A204.1 (cell line): Measurements from ENCODE around the gene ANXA1.
A peak's percentile ranks its signal among the peaks of the same experiment; 100 is the strongest.

Experiments
- FAIRE-seq: peaks from 2 replicates; lab custom pipeline; 2012; peaks lifted over from hg19 to GRCh38; lab: Jason Lieb, UNC

The ANXA1 gene

DNA sequence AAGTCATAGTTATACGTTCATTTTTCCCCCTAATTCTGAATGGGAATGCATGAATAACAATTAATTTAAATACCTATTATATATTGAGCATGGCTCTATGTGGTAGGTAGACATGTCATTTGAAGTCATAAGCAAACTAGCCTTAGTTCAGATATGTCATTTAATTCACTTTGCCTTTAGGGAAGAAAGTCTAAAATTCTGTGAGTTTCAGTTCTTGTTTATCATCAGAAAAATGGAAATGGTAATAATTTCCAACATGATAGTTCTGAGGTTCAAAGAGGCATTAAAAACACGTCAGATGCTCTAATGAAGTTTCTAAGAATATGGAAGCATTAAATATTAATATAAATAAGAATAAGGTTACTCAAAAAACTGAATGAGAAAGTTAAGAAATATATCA is 13.1 kb upstream of the ANXA1 start:
- no peak for FAIRE-seq

DNA sequence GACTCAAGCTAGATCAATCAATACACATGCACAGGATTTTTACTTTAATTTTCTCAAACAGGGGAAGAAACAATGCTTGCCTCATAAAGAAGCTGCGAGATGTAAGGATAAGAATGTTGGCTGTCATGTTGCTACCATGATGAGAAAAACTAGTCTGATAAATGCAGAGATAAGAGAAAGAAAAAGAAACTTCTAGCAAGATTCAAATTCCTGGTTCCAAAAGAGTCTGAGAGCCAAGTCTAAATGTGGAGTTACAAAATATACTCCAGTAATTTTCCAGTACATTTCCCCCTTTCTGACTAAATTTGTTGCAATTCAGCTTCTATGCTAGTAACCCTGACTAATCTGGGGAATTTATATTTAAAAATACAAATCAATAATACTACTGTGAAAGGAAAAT is 10.4 kb upstream of the ANXA1 start:
- FAIRE-seq: no peak

DNA sequence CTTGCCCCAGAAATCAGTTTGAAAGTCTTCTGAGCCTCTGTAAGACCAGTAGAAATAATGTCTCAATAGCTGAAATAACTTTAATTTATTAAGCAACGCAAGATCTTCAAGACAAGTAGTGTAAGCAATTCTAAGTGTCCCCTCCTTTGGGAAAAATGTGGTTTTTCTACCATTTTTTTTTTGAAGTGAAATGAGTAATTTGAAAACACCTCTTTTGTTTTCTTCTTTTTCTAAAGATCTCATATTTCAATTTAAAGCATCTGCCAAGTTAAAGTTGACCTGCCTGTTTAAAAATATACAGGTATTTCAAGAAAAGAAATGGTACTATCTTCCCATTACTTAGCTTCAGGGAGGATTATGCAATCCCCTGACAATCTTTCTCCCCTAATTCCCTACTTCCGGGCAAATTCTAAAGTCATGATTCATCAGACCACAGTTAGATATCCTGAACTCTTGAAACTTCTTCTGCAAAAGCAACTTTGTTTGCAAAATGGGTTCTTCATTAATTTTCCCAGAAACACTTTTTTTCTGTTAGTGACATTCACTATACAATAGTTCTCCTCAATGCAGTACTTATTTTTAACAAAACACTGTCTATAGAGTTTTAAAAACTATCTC is 7.8 kb upstream of the ANXA1 start:
- FAIRE-seq: no peak

DNA sequence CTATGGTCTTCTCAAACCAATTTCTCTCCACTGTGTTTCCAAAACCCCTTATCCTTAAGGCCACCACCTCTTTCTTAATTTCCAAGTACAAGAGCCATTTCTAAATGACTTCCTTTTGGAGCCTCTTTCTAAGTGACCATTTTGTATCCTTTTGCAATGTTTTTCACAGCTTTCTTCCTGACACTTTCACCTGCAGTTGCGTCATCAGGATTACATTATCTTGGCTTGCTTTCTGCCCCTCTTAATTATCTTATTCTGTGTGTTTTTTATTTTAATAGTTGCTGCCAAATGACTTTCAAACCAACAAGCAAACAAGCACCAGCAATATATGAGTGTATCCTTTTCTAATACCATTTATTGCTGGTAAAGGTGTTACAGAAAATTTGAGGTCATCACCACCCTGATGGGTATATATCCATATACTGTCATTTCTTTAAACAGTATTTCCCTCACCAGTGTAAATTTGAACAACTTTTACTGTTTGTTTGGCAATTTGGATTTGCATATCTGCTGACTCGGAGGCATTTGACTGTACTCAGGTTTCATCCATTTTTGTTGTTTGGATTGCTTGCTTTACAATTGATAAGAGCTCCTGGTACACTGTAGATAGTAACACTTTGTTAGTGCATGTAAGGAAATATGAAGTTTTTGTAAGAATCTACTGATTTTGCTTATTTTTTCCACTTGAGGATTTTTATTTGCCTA is 5.4 kb upstream of the ANXA1 start:
- no peak for FAIRE-seq

DNA sequence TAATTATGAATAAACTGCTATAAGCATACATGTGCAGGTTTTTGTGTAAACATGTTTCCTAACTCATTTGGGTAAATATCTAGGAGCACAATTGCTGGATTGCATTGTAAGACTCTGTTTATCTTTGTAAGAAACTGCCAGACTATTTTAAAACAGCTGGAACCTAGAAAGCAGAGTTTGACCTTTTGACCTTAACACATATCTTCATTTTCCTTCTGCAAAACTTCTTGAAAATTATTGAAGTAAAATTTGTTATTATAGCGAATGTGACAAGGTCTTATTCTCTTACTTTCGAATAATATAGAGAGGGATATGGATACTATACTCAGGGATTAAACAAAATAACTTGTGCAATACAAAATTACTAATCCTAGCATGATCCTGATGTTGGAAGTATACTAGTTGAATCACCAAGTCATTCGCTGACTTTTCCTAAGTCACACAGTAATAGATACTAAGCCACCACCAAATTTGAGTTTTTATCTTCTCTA is 3.2 kb upstream of the ANXA1 start:
- FAIRE-seq: no peak

DNA sequence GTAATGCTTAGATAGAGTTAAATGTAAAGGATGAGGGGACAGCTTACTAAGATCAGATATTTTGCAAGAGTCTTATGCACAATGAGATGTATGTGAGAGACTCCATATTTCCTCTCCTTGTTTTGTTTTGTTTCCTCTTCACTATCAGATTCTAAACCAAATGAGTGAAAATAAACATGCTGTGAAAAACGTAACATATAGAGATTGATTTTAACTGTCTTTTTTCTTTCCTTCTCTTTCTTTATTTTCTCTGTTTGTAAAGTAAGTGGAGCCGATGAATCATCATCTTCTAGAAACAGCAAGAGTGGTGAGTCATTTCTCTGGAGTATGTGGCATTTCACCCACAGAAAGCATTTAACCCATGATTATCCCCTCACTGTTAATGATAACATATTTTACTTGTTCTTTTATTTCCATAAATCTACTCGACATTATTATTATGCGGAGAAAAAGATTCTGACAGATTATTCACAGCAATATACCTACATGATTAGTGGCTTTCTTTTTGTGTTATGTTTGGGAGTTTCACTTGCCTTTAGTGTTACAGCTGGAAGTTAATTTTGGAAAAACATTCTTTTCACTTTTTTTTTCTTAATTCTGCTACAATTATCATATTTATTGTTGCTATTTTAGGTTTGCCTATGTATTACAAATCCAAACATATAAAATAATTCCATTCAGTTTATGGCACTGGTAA is 2.1 kb upstream of the ANXA1 start:
- peak; percentile 99 for FAIRE-seq

DNA sequence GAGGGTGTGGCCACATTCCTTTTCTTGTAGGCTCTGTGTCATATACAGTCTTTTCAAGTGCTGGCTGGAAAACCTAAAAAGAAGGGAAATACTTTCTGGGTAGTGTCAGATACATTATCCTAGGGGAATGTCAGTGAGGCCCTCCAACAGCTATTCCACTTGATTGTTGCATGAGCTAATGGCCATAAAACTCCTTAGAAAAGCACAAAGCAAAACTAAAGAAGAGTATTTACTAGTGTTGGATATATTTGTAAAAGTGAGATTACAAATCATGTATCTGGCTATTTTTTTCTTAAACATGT is 829 bp downstream of the ANXA1 start:
- no peak for FAIRE-seq

DNA sequence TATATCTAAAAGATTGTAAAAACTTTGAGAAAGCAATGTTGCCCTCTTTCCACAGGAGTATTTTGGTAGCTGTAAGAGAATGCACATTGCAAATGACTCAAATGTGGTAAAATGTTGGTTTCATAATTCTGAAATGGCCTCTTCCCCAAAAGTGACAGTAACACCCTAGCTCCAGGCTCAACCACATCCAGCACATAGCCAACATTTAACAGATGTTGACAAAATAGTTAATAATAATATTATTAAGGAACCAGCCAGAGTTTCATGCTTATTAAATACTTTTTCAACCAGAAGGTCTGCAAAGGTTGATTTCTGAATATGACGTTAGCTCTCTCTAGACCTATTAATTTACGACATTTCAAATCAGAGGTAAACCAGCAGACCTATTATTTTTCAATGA is 1.3 kb downstream of the ANXA1 start:
- FAIRE-seq: no peak

DNA sequence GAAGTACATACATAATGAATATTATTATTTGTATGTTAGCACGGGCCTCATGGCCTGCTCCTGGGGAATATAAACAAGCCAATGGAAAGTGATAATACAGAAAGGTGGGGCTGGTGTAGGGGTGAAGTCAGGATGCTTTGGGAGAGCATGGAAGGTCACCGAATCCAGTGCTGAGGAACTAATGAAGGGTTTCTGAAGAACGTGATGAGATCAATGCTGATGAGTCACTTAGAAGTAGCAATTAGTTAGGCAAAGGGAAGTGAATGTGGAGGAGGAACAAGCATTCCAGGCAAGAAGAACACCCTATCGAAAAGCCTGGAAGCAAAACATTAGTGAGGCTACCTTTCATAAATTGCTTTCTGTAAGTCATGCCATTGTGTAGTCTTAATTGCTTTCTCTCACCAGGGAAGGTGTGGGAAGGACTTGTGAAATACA is 2.1 kb downstream of the ANXA1 start:
- no peak for FAIRE-seq

DNA sequence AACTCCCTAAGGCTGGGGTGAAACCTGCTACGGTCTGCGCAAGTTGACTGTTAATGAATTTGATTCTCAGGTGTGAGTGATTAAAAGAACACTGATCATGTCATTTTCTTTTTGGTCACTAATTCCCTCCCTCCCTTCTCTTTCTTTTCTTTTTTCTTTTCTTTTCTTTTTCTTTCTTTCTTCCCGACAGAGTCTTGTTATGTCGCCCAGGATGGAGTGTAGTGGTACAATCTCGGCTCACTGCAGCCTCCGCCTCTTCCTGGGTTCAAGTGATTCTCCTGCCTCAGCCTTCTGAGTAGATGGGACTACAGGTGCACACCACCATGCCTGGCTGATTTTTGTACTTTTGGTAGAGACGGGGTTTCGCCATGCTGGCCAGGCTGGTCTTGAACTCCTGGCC is 2.6 kb downstream of the ANXA1 start:
- no peak for FAIRE-seq

DNA sequence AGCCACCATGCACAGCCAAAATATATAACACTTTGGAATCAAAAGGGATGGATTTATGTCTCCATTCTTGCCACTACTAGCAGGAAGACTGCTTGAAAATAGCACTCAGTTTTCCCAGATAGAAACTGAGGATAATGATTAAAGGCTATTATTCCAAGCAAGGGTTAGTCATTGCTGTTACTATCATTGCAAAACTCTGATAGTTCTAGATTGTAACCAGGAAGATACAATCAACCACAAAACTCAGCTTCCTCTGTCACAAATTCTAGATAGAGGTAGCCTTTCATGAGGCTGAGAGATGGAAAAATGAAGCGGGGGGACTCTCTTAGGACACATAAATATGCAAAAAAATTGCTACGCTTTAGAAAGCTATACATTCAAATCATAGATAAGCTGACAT is 3.1 kb downstream of the ANXA1 start:
- FAIRE-seq: no peak

DNA sequence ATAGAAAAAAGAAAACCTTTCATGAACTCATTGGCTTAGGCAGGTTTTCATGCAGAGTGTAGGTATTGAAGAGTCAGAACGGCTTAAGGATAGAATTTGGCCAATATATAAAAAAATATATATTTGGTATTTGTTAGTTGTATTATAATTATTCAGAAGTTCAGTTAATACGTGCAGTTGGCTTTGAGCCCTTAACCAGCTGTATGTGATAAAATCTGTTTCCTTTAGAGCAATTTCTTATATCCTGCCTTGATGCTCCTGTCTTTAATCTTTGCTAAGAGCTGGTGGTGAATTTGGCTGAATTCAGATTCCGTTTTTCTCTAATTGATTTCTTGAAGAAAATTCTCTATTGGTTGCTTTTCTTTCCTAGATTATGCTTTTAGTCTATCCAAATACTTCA is 3.7 kb downstream of the ANXA1 start:
- peak; percentile 27 for FAIRE-seq

DNA sequence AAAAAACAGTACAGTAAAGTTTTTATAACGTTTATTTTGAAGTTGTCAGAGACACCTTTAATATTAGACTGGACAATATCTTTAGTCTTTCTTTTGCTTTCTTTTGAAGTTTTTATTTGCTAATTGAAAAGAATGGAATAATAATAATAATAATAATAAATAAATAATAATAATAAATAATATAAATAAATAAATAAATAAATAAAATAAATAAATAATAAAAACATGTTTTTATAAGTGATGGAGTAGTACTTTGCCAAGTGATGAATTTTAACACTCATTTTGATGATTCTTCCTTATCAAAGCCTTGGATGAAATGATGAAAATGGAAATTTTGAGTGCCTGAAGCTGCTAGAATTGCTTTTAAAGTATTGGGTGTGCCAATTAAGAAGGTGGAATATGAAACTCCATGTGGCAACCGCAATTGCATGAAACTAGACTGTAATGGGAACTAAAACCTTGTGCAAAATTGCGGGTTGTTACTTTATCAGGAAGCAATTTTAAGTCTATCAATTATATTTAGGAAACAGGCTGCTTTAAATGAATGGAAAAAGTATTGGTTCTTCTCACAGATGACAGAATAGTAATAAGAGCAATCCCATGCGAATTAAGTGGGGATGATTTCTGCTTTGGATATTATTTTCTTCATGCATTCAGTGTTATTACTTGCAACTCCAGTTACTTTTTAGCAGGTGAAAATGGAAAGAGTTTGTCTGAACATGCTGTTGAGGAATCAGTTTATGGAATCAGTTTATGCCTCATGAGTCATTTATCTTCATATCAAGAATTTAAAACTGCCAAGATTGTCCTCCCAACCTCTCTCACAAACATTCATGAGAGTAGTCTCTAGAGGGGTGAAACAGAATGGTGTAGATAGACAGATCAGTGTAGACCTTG is 4.6 kb downstream of the ANXA1 start:
- FAIRE-seq: peak; percentile 94

DNA sequence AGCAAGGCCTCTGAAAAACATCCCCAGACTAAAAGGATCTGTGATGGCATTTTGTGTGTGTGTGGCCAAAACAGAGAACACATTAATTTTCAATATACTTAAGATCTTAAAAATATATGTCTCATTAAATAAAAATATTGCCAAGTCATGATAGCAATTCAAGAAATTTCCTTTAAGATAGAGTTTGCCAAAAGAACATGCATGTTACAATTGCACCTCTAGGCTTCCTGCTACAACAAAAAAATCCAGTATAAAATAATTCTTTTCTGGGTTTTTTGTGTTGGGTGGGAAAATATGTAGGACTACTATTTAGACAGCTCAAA is 5.2 kb downstream of the ANXA1 start:
- FAIRE-seq: peak; percentile 56

DNA sequence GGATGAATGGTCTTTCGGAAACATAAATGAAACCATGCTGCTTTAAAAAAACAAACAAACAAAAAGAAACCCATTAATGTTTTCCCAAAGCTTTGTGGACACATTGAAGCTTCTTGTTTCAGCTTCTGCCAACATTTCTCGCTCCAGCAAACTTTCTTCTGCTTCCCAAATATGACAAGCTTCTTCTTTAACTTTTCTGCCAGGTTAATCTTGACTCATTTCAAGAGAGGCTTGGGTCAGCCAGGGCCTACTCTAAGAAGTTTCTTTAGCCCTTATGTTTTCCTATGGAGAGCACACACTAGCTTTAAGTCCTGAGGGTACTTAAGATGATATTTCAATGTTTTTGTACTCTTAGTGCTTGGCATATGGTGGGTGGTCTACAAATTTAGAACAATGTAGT is 6.1 kb downstream of the ANXA1 start:
- no peak for FAIRE-seq

DNA sequence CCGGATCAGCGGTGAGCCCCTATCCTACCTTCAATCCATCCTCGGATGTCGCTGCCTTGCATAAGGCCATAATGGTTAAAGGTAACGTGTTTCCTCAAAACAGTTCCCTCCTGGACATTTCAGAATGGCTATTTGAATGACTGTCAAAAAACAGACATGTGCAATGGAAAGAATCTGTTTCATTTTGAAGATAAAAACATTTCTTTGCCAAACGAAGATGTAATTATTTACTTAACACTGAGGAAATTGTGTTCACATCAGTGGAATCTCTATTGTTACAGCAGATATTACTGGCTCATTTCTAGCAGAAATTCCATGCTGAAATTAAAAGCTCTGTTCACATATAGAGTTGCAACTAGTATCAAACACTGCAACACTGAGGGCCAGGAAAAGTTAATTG is 7.1 kb downstream of the ANXA1 start:
- no peak for FAIRE-seq

DNA sequence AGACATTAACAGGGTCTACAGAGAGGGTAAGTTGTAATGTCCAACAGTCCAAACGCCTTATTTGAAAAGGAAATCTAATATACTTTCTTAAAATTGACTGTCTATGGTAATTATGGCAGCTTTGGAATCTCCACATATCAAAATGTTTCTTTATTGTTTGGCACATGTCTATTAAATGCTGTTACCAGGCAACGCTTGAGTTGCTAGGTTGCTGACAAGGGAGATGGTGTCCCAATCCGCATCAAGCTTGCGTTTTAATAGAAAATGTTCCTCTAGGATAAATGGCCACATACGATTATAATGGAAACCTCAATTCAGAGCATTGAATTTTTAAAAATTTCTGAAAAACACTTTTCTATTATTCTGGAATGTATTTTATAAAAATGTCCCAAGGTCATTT is 9.2 kb downstream of the ANXA1 start:
- FAIRE-seq: no peak

DNA sequence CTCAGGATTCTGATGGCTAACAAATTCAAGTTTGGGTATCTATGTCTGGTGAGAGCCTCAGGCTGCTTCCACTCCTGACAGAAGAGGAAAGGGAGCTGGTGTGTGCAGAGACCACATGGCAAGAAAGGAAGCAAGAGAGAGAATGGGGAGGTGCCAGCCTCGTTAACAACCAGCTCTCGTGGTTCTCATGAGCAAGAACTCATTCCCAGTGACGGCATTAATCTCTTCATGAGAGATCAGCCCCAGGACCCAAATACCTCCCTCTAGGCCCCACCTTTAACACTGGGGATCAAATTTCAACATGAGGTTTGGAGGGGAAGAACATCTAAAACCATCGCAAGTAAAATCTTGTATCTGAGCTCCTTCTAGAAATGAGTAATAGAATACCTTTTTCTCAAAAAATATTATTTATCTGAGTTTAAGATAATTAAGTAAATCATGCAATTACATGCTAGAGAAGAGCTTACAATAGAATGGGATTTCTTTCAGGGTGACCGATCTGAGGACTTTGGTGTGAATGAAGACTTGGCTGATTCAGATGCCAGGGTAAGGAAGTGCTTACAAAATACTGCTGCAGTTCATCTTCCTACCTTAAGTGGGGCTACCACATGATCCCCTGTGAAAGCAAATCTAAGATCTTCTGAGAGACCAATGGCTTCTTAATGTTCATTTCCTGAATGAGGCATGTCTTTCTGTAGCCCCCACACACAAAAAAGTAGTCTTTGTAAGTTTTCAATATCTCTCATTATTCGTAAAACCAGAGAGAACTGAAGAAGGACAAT is 11.5 kb downstream of the ANXA1 start:
- FAIRE-seq: no peak

DNA sequence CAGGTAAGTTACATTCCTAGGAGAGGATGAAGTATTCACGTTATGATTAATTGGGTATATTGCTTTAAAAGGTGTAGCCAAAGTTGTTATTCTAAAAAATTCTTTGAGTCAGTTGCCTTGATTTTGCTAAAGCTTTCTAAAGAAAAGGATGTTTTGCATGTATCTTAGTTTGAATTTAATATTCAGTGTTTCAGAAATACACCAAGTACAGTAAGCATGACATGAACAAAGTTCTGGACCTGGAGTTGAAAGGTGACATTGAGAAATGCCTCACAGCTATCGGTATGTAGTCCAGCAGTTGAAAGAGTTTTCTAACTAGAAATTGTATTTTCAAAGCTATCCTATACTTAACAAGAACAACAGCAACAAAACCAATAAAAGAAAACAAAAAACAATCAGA is 14.2 kb downstream of the ANXA1 start:
- no peak for FAIRE-seq

DNA sequence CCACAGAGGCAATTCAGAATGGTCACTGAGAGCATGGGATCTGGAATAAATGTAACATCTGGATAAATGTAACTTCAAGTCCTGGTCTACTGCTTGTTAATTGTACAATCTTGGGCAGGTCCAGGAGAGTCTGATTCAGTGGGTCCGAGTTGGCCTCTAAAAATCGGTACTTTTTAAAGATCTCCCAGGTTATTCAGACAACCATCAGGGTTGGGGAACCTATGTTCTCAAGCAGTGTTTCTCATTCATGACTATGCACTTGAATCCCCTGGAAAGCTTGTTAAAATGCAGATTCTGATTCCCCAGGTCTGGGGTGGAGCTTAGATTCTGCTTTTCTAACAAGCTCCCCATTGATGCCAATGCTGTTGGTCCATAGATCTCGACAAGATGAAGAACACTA is 14.8 kb downstream of the ANXA1 start:
- no peak for FAIRE-seq

DNA sequence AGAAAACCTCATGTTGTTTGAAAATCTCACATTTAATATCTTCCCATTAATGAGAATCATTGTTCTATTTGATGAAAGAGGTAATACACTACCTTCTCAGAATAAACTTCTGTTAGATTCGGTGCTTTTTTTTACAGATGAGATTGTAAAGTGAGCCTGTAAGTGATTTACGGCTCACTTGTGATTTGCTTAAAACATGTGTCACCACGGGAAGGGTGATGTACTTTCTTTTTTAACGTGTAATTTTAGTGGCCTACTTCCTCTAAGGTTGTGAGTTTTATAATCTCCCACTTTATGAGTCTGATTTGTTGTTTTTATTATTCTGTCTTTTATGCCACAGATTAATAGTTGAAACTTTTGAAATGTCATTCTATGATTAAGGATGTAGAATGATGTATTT is 15.9 kb downstream of the ANXA1 start:
- no peak for FAIRE-seq

DNA sequence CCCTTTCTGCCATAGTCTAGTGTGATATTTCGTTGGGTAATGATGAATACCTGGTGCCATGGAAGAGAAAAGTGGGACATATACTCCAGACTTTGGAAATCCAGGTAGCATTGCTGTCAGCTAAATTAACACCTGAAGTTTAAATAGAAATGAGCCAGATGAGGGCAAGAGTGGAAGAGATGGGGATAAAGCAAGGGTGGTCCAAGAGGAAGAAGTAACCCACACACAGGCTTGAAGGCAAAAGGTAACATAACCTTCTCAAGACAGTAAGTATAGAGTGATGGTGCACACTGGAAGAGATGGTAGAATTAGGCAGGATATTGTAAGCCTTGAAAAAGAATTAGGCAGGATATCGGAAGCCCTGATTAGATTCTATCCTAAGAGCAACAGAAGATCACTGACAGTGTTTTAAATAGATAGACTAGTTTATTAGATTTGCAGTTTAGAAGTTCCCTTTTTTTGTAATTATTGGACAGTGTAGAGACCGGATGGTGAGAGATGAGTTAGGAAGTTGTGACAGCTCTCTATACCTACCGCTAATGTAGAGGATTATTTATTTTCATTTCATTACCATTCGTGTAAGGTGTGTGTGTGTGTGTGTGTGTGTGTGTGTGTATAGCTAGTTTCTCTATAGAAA is 16.8 kb downstream of the ANXA1 start:
- no peak for FAIRE-seq
